Choroid plexus epithelial cell (primary cell): ENCODE results near the gene ARHGAP33.
A peak's percentile ranks its signal among the peaks of the same experiment; 100 is the strongest.

Experiments used
- DNase-seq: peaks from one replicate; pipeline ENCODE4 v3.0.0-alpha.2; 2010; ENCODE audit warnings: low read depth
- H3K4me3 ChIP-seq: 2 replicates; pipeline ENCODE4 v1.5.1; 2011; ENCODE audit warnings: low read depth, mild to moderate bottlenecking, control low read depth, low read length, moderate library complexity
- TF ChIP-seq, protein P1 (sequence below): conservative IDR thresholded peaks from 2 replicates; pipeline ENCODE4 v1.5.1; 2011; ENCODE audit warnings: low read depth, mild to moderate bottlenecking, control low read depth, inconsistent platforms, low read length, moderate library complexity

ARHGAP33 gene

DNA sequence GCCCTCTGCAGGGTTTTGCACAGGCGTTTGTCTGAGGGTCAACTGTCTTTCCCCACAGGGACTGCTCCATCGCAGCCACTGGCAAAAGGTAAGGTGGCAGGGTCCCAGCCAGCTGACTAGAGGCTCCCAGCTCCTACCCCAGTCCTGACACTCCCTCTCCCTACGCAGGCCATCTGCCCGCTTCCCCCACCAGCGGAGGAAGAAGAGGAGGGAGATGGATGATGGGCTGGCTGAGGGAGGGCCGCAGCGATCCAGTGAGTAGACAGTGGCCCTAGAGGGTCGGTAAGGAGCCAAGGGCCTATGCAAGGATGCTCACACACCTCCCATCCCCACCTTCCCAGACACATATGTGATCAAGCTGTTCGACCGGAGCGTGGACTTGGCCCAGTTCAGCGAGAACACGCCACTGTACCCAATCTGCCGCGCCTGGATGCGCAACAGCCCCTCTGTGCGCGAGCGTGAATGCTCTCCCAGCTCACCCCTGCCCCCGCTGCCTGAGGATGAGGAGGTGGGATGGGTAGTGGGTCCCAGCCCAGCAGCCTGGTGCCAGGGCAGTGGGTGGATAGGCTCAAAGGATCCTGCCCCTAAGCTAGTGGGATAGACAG is 22.5 kb upstream of the ARHGAP33 start:
- TF ChIP-seq, protein P1, sequence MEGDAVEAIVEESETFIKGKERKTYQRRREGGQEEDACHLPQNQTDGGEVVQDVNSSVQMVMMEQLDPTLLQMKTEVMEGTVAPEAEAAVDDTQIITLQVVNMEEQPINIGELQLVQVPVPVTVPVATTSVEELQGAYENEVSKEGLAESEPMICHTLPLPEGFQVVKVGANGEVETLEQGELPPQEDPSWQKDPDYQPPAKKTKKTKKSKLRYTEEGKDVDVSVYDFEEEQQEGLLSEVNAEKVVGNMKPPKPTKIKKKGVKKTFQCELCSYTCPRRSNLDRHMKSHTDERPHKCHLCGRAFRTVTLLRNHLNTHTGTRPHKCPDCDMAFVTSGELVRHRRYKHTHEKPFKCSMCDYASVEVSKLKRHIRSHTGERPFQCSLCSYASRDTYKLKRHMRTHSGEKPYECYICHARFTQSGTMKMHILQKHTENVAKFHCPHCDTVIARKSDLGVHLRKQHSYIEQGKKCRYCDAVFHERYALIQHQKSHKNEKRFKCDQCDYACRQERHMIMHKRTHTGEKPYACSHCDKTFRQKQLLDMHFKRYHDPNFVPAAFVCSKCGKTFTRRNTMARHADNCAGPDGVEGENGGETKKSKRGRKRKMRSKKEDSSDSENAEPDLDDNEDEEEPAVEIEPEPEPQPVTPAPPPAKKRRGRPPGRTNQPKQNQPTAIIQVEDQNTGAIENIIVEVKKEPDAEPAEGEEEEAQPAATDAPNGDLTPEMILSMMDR: no peak
- no peak for DNase-seq
- H3K4me3 ChIP-seq: no peak overlapping the region

DNA sequence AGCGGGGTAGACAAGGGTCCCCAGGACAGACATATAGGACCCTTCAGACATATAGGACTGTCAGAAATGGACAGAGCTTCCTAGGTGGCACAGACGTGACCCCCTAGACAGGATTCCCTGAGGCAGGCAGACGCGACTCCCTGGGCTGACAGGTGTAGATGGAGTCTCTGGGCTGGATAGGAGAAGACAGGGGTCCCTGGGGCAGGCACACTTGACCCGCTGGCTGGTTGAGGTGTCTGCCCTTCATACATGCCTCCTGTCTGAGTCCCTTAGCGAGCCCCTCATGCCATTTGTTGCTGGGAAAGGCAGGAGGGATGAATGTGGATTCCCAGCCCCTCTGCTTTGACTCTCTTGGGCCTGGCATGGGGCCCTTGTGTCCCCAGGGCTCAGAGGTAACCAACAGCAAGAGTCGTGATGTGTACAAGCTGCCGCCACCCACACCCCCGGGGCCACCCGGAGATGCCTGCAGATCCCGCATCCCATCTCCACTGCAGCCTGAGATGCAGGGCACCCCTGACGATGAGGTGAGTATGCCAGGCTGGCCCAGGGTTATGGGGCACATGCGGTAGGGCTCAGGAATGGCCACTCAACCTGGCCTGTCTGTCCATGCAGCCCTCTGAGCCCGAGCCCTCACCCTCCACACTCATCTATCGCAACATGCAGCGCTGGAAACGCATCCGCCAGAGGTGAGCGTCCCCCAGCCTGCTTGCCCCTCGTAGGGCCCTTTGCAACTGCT is 21.6 kb upstream of the ARHGAP33 start:
- TF ChIP-seq, protein P1: no peak
- no peak for DNase-seq
- H3K4me3 ChIP-seq: no peak overlapping the region

DNA sequence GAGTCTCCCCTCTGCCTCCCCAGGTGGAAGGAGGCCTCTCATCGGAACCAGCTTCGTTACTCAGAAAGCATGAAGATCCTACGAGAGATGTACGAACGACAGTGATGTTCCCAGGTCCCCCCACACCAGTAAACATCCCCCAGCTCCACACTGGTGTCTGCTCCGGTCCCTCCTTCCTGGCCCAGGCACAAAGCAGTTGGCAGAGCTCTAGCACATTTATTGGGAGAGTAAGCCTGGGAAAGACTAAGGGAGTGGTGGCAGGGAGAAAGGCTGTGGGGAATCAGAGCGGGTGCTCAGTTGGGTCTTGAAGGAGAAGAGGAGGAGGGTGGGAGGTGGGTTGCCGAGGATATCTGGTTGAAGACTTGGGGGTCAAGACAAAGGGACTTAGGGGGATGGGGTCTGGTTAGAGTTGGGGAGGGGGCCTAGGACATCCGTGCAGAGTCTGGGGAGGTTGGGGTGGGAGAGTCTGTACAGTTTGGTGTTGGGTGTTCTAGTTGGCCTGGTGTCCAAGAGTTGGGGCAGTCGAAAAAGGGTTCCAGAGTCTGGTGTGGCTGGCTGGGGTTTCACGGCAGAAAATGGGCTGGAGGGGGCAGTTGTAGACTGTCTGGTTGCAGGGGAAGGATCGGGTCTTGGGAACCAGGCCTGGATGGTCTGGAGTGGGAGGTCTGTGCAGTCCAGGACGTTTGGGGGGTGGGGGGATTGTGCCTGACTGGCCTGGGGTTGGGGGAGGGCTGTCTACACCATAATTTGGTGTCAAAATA is 20.8 kb upstream of the ARHGAP33 start:
- no peak overlapping the region for H3K4me3 ChIP-seq
- TF ChIP-seq, protein P1: peak; percentile 1
- DNase-seq: peak; percentile 28

DNA sequence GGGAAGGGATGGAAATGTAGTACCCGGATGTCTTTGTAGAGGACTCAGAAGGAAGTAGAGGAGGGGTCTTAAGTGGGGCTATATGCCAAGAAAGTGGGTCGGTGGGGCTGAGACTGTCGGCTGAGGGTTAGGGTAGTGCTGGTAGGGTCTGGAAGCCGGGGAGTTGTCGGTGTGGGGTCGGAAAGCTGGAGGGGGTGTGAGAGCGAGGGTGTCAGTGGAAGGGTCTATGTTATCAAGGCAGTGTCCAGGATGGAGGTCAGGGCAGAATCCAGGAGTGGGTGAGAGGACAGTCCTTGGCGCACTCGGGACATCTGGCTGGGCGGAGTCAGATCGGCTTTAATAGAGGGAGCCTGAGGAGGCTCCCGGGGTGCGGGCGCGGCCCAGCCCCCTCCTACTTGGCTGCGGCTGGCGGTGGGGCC is 20.2 kb upstream of the ARHGAP33 start:
- no peak for DNase-seq
- peak overlapping the region; percentile 82 for H3K4me3 ChIP-seq
- TF ChIP-seq, protein P1: no peak

DNA sequence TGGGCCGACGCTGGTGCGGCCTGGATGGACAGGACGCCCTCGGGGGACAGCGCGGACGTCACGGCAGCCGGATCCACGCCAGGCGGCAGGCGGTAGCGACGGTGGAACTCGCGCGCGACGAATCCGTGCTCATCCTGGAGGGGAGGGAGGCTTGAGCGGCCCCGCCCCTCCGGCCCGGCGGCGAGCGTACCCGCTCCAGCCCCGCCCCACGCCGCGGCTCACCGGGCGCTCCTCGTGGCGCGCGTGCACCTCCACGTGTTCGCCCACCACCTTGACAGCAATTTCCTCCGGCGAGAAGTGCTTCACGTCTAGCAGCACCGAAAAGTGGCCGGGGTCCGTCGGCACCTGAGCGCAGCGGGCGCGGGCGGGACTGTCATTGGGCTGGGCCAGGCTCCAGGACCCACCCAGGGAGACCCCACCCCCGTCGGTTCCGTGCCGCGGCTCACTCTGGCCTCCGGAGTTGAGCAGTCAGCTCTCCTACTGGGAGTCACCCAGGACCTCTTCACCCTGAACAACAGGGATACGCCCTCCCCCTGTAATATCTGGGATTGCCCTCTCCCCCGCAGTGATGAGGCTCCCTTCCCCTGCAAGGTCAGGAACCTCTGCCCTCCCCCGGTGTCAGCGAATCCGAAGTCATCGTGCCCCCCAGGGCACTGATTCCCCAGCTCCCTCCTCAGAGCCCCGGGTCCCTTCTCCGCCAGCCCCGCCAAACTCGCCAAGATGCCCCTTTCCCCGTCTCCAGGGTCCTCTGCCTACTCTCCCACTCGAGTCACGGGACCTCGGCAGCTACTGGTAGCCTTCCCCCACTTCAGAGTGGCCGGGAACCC is 19.6 kb upstream of the ARHGAP33 start:
- H3K4me3 ChIP-seq: peak overlapping the region; percentile 82
- DNase-seq: peak; percentile 87
- TF ChIP-seq, protein P1: no peak

DNA sequence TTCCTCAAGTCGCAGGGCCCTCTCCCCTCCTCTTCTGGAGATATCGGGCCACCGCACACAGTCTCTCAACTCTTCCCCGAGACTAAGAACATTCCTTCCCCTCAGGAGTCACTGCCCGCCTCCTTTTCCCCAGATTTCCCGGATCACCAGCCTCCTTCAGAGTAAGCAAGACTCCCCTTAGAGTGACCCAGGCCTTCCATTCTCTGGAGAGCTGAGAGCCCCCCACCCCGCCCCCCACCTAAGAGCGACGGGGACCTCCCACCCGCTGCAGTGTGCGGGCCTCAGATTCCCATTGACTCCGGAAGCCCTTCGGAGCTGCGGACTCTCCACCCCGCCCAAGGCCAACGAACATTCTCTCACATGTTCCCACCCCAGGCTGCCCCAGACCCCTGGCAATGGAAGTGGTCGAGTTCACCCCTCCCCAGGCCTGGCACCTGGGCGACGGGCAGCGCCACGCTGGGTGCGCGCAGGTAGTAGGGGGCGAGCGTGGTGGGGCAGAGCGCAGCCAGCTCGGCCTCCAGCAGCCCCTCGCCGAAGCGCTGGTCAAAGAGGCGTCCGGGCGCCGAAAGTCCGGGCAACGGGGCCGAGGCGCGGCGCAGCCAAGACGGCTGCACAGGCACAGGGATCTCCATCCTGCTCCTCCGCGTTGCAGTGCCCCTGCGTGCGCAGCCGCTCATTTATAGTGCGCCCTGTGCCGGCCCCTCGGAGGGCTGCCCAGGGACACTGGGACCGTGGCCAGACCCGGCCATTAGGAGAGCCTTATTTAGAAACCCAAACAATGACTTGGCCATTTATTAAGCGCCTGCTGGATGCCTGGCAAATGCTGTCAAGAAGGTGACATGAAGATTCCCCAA is 18.8 kb upstream of the ARHGAP33 start, which contains the start of gene HSPB6:
TSS of gene HSPB6 (minus strand) at position 653 of the 854 bp plus-strand sequence. CDS start at position 632, 21 bp downstream.
- TF ChIP-seq, protein P1: no peak
- peak; percentile 86 for DNase-seq

More for the DNA sequence above, 18.8 kb upstream of the ARHGAP33 start, which contains the start of gene HSPB6:
- peak within 1 kb of the TSS; percentile 82 for H3K4me3 ChIP-seq
